Measurements from ENCODE around the gene NCLN.
"Not testable (repeated sequence)": the region's sequence is repeated elsewhere in the genome, so short reads cannot be mapped to it uniquely, and the experiment has no call there.

NCLN gene, protein sequence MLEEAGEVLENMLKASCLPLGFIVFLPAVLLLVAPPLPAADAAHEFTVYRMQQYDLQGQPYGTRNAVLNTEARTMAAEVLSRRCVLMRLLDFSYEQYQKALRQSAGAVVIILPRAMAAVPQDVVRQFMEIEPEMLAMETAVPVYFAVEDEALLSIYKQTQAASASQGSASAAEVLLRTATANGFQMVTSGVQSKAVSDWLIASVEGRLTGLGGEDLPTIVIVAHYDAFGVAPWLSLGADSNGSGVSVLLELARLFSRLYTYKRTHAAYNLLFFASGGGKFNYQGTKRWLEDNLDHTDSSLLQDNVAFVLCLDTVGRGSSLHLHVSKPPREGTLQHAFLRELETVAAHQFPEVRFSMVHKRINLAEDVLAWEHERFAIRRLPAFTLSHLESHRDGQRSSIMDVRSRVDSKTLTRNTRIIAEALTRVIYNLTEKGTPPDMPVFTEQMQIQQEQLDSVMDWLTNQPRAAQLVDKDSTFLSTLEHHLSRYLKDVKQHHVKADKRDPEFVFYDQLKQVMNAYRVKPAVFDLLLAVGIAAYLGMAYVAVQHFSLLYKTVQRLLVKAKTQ
- 63.0 to 63.4 reads per million in 2 donors for total RNA-seq

DNA sequence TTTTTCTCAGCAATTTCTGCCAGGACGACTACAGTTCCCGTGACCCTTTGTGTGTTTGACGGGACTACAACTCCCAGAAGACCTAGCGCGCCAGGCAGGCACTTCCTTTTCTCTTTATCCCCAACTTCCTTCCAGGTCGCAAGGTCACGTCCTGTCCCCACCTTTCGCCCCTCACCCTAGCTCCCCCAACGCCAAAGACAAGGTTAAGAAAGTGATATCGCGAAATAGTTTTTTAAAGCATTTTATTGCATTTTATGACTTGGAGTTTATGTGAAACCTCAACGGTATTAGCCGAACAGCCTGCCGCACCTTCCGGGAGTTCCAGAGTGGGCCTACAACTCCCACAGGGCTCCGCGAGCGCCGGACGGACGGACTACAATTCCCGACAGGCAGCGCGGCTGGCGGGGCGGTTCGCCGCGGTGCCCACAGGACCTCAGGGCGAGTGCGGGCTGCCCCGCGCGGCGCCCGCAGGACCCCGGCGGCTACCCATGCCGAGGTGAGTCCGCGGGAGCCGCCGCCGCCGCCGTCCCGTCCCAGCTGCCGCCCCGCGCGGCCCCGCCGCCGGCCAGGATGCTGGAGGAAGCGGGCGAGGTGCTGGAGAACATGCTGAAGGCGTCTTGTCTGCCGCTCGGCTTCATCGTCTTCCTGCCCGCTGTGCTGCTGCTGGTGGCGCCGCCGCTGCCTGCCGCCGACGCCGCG, at the start of gene NCLN:
TSS of gene NCLN (plus strand) at position 470 of the 699 bp plus-strand sequence. CDS start at position 571, 101 bp downstream.
- DNase-seq: peak; percentile 86 to 96 (median 91)

DNA sequence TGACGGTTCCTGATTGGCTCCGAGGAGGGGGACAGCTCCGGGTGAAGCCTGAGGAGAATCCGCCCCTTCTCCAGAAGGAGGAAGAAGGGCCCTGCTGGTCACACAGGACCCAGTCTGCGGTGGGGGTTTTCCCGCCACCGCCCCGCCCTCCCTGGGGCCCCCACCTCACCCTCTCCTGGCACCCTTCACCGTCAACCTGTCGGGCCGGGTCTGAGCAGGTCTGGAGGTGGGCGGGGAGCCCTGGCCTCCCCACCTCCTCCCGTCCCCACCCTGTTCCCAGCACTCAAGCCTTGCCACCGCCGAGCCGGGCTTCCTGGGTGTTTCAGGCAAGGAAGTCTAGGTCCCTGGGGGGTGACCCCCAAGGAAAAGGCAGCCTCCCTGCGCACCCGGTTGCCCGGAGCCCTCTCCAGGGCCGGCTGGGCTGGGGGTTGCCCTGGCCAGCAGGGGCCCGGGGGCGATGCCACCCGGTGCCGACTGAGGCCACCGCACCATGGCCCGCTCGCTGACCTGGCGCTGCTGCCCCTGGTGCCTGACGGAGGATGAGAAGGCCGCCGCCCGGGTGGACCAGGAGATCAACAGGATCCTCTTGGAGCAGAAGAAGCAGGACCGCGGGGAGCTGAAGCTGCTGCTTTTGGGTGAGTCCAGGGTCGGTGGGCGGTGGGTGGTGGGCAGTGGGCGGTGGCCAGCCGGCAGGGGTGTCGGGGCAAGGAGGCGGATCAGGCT, 49.6 kb upstream of the NCLN start, which contains the start of gene GNA15:
TSS of gene GNA15 (plus strand) at position 73 of the 723 bp plus-strand sequence. CDS start at position 491, 418 bp downstream.
- DNase-seq: peak in 4 of 5 experiments; percentile 30 to 77 (median 36)

DNA sequence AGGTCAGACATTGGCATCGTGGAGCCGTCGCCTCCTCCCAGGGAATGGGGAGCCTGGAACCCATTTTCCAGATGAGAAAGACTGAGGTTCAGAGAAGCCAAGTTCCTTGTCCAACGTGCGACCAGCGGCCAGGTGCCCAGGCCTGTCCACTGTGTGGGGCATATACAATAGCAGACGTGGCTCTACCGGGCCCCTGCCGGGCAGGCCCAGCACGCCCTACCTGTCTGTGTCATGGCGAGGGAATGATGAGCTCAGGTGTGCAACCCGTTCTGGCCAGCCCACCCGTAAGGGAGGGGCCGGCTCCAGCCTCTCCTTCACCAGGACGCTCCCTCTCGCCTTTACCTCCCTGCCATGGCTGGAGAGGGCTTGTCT, 49.1 kb upstream of the NCLN start:
- DNase-seq: no peak

DNA sequence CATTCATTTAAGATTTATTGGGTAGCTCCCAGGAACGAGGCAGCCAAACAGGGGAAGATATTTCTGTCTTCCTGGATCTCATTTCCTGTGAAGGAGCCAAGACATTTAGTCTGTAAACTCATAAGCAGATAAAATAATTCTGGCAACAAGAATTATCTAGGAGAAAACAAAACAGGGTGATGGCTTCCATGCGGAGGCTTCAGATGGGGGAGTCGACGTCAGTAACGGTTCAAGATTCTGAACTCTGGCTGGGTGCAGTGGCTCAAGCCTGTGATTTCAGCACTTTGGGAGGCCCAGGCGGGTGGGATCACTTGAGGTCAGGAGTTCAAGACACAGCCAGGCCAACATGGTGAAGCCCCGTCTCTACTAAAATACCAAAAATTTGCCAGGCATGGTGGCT, 48.6 kb upstream of the NCLN start:
- no peak for DNase-seq

DNA sequence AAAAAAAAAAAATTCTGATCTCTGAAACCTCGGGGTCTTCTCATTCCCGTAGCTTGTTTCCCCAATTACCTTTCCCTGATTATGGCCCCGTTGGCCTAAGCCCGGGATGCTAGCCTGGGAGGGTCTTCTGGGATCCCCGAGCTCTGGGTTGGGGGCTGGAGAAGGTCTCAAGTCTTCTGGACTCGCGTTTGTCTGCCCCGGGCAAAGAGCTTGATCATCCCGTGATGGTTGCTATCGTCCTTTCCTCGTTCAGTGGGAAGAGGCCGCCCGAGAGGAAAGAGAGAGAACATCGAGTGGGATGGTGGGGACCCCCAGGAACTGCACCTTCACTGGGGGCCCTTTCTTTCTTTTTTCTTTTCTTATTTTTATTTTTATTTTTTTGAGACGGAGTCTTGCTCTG, 47.5 kb upstream of the NCLN start:
- no peak for DNase-seq

DNA sequence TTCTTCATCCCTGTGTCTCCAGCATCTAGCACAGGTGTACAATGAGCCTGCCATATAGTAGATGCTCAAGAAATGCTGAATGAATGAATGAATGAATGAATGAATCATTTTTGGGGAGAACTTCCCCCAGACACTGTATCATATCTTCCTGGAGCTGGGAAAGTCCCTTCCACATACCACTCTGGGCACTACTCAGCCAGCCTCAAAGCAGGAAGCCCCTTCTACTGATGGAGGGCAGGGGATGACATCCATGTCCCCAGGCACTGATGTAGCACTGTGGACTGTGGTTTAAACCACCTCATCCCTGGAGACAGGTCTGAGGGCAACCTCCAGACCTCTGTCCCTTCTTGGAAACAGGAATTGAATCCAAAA, 45.1 kb upstream of the NCLN start:
- DNase-seq: no peak

DNA sequence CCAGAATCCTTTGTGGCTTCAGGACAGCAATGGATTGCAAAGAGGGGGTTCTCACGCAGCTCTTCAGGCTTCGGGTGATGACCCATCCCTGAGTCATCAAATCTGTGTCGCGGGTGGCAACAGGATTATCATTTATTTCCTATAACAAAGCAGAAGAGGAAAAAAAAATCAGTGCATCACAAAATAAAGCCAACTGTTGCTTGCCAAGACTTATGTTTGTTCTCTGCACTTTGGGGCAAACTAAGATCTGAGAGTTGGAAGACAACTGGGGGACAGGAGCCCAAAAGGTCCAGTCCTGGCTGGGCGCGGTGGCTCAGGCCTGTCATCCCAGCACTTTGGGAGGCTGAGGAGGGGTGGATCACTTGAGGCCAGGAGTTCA, 43.4 kb upstream of the NCLN start:
- DNase-seq: peak in 1 of 5 experiments; percentile 39

DNA sequence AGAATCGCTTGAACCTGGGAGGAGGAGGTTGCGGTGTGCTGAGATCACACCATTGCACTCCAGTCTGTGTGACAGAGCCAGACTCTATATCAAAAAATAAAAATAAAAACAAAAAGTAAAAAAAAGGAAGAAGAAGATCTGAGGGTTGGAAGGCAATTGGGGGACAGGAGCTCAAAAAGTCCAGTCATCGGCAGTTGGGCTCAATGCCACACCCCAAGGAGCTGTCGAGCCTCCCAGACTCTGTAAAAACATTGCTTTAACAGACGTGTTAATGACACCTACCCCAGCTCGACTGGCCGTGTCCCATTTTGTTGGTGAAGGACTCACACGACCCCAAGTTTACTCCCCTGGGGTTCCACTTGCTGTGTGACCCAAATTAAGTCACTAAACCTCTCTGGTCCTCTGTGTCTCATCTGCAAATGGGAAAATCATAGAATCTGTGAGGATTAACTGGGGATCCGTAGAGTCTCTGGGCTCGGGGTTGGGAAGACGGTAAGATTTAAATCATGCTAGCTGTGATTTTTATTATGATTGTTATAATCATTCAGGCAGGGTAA, 42.9 kb upstream of the NCLN start:
- DNase-seq: no peak

DNA sequence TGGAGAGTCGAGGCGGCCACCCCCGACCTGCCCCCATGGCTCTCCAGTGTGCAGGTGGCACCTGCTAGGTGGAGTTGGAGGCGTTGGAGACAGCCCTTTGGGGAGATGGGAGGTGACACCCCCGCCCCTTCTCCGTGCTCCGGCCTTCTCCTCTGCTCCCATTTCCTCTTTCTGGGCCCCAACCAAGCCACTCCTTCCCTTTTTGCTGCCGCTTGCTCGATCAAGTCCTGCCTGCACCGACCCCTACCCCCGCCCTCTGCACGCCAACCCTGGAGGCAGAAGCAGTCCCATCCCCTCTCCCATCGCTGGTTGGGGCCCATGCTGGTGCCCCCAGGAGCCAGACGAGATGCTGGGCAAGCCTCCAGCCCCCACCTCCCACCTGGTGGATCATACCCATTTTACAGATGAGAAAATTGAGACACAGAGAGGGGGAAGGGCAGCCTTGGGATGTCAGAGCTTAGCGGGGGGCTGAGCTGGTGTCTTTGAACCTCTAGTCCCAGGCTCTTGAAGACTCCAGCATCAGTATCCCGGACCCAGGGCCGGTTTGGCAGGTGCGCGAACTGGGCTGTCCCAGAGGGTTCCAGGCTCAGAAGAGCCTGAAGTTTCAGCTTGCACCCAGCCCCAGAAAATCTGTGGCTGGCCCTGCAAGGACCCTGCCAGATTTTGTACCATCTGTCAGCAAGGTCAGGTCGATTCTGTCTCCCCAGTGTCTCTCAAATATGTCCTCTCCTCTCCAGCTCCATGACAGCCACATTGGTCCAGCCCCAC, 39.6 kb upstream of the NCLN start:
- no peak for DNase-seq

DNA sequence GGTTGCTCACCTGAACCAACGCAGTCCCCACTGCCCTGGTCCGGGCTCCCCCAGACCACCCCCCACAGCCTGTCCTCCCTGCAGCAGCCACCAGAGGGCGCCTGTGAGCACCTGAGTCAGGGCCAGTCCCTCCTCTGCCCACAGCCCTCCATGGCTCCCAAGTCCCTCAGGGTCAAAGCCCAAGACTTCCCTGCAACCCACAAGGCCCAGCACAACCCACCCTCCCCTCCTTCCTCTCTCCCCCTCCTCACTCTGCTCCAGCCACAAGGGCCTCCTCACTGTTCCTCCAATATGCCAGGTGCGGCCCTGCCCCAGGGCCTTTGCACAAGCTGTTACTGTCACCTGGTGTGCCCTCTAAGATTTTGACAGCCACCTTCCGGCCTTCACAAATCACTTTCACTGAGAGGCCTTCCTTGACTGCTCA, 39.0 kb upstream of the NCLN start:
- DNase-seq: peak; percentile 35 to 63 (median 54)

DNA sequence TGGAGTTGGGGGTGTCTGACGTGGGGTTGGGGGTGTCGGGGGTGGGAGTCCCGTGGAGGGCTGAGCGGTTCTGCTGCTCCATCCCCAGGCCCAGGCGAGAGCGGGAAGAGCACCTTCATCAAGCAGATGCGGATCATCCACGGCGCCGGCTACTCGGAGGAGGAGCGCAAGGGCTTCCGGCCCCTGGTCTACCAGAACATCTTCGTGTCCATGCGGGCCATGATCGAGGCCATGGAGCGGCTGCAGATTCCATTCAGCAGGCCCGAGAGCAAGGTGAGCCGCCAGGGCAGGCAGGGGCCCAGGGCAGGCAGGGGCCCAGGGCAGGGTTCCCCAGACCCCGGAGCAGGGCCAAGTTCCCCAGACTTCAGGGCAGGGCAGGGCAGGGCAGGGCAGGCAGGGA, 37.2 kb upstream of the NCLN start:
- DNase-seq: no peak

DNA sequence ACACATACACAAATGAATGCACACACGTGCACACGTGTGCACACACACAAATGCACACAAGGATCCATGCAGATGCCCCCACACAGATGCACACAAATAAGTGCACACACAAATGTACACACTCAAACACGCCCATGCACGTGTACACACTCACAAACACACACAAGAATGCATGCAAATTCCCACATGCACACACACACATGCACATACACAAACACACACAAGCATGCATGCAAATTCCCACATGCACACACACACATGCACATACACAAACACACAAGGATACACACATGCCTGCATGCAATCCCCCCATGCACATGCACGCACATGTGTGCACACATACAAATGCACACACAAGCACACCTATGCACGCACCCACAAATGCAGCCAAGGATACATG, 36.6 kb upstream of the NCLN start:
- DNase-seq: no peak

DNA sequence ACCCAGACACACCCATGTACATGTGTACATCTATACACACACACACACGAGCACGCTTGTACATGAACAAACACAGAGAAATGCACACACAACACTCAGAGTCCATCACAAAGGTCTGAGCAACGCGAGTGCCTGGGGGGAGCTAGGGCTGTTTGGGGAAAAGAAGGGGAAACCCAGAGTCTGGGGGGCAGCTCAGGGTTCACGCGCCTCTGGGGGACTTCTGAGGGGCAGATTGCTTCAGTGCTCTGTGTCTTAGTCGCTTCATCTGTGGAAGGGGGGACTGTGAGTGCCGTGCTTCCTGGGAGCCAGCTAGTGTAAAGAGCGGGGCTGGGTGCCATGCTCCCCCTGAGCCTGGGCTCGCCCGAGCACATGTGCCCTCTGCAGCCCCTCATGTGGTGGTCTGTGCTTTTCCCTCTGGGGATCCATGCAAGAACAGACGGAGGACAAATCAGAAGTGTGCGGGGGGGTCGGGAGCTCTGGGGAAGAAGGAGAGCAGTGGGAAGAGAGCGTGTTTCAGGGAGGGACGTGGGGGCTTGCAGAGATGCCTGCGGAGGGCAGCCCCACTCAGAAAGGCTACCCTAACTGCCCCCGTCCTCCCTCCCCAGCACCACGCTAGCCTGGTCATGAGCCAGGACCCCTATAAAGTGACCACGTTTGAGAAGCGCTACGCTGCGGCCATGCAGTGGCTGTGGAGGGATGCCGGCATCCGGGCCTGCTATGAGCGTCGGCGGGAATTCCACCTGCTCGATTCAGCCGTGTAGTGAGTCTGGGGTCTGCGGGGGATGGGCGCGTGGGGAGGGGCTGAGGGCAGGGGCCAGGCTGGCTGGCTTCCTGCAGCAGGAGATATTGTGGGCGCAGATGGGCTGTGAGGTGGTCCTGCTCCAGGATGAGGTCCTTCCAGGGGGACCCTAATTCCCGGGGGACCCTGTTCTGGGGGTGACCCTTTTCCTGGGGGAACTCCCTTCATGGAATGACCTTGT, 35.9 kb upstream of the NCLN start:
- no peak for DNase-seq

DNA sequence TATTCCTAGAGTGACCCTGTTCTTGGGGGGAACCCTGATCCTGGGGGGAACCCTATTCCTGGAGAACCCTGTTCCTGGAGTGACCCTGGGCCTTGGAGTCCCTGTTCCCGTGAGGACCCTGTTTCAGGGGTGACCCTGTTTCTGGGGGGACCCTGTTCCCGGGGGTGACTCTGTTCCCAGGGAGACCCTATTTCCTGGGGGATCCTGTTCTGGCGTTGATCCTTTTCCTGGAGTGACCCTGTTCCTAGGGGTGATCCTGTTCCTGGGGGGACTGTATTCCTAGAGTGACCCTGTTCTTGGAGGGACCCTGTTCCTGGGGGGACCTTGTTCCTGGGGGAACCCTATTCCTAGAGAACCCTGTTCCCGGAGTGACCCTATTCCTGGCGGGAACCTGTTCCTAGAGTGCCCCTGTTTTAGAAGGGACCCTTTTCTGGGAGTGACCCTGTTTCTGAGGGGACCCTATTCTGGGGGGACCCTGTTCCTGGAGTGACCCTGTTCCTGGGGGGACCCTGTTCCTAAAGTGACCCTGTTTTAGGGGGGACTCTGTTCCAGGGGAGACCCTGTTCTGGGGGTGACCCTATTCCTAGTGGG, 34.9 kb upstream of the NCLN start:
- DNase-seq: no peak

DNA sequence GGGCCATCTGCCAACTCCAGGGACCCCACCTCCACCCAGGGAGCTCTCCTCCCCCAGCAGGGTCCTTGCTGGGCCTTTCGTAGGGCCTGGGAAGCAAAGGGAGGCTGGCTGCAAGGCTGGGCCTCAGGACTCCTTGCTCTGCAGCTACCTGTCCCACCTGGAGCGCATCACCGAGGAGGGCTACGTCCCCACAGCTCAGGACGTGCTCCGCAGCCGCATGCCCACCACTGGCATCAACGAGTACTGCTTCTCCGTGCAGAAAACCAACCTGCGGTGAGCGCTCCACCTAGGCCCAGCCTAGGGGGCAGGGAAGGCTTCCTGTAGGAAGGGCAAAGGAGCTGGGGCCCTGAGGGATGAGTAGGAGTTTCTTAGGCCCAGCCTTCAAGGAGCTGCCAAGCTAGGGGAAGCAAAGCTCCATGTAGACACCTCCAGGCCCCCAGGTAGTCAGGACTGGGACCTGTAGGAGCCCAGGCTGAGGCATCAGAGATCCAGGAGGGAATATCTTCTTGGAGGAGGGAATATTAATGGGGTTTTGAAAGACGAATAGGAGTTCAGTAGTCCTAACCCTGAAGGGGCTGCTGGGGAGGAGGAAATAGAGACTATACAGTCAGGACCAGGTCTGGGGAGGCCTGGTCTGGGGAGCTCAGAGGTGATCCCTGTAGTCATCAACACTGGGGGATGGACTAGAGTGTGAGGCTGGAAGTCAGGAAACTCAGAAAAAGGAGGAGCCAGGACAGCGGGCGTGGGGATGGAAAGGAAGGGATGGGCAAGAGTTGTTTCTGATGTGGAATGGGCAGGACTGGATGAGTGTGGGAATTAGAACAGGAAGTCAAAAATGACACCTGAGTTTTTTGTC, 33.9 kb upstream of the NCLN start:
- DNase-seq: no peak

DNA sequence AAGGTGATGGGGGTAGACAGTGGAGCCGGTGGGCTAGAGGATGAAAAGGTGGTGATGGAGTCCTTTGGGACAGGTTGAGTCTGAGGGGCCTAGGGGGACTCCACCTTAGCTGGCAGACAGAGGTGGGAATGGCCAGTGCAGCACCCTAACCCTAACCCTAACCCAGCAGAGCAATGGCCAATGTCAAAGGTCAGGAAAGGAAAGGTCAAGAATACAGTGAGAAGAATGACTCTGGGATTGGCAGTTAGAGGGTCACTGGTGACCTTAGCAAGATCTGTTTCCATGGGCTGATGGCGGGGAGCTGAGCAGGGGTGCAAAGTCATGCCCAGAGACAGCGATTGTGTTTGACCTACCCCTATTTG, 33.3 kb upstream of the NCLN start:
- DNase-seq: no peak

DNA sequence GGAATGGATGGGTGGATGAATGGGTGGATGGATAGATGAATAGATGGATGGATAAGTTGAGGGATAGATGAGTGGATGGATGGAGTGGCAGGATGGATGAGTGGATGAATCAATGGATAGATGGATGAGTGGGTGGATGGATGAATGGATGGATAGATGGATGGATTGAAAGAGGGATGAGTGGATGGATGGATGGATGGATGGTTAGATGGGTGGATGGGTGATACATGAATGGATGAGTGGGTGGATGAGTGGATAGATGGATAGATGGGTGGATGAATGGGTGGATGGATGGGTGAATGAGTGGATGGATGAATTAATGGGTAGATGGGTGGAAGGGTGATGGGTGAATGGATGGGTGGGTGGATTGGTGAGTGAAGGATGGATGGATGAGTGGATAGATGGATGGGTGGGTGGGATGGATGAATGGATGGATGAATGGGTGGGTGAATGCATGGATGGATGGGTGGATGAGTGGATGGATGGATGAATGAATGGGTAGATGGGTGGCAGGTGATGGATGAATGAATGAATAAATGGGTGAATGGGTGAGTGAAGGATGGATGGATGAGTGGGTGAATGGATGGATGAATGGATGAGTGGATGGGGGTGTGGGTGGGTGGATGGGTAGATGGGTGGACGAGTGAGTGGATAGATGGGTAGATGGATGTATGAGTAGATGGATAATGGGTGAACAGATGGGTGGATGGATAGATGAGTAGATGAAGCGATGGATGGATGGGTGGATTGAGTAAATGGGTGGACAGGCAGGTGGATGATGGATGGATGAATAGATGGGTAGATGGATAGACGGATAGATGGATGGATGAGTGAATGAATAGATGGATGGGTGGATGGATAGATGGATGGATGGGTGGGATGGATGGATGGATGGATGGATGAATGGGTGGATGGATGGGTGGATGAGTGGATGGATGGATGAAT, 32.2 kb upstream of the NCLN start:
- no peak for DNase-seq

DNA sequence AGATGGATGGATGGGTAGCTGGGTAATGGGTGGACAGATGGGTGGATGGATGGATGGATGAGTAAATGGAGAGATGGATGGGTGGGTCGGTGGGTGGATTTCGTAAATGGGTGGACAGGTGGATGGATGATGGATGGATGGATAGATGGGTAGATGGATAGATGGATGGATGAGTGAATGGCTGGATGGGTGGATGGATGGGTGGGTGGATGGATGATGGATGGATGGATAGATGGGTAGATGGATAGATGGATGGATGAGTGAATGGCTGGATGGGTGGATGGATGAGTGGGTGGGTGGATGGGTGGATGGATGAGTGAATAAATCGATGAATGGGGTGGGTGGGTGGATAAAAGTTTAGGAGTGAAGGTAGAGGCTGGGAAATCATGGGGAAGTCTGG, 31.3 kb upstream of the NCLN start:
- DNase-seq: not testable (repeated sequence)

Measured in T-helper 2 cell (primary cell).